H9 (cell line): ENCODE results near the gene ZBTB20. TPM values are rescaled to one million over a fixed set of nuclear protein-coding genes. Genes with fewer than 3 reads are reported as not detected.

ENCODE experiments used
- DNase-seq: peaks from one replicate; pipeline ENCODE4 v3.0.0-alpha.2; 2017
- H2AFZ ChIP-seq: one replicate; pipeline ENCODE4 v1.6.1; 2013; ENCODE audit warnings: mild to moderate bottlenecking, low read length, control low read depth, moderate library complexity
- H2AK5ac ChIP-seq: 2 replicates; pipeline ENCODE4 v1.6.1; 2013; ENCODE audit warnings: low read length, control low read depth, mixed read lengths; ENCODE audit not compliant: insufficient read length
- H2BK120ac ChIP-seq: one replicate; pipeline ENCODE4 v1.6.1; 2013; ENCODE audit warnings: low read depth, mild to moderate bottlenecking, low read length, control low read depth, inconsistent platforms; ENCODE audit not compliant: poor library complexity, severe bottlenecking
- H2BK12ac ChIP-seq: 2 replicates; pipeline ENCODE4 v1.6.1; 2013; ENCODE audit warnings: low read length, control low read depth, mixed read lengths, low read depth; ENCODE audit not compliant: insufficient read length
- H2BK15ac ChIP-seq: 2 replicates; pipeline ENCODE4 v1.6.1; 2013; ENCODE audit warnings: low read depth, low read length, control low read depth
- H2BK20ac ChIP-seq: one replicate; pipeline ENCODE4 v1.6.1; 2013; ENCODE audit warnings: low read depth, mild to moderate bottlenecking, low read length, control low read depth, inconsistent platforms; ENCODE audit not compliant: poor library complexity, severe bottlenecking
- H2BK5ac ChIP-seq: 2 replicates; pipeline ENCODE4 v1.6.1; 2013; ENCODE audit warnings: low read length, control low read depth, mixed read lengths; ENCODE audit not compliant: insufficient read length
- H3K14ac ChIP-seq: 2 replicates; pipeline ENCODE4 v1.6.1; 2013; ENCODE audit warnings: low read length, control low read depth; ENCODE audit not compliant: insufficient read depth
- H3K18ac ChIP-seq: 2 replicates; pipeline ENCODE4 v1.6.1; 2013; ENCODE audit warnings: low read depth, mild to moderate bottlenecking, mixed read lengths, low read length, control low read depth; ENCODE audit not compliant: insufficient read length
- H3K23ac ChIP-seq: 2 replicates; pipeline ENCODE4 v1.6.1; 2013; ENCODE audit warnings: low read length, control low read depth, mixed read lengths, low read depth; ENCODE audit not compliant: insufficient read length
- H3K23me2 ChIP-seq: 2 replicates; pipeline ENCODE4 v1.6.1; 2013; ENCODE audit warnings: low read depth, mild to moderate bottlenecking, mixed read lengths, low read length, control low read depth; ENCODE audit not compliant: insufficient read length, poor library complexity, severe bottlenecking
- H3K27ac ChIP-seq: 2 replicates; pipeline ENCODE4 v1.5.1; 2013; ENCODE audit warnings: low read length, control low read depth, mixed read lengths, low read depth; ENCODE audit not compliant: insufficient read length
- H3K27me3 ChIP-seq: 2 replicates; pipeline ENCODE4 v1.6.1; 2013; ENCODE audit warnings: low read length, control low read depth, inconsistent platforms; ENCODE audit not compliant: insufficient read depth
- H3K4ac ChIP-seq: 2 replicates; pipeline ENCODE4 v1.6.1; 2013; ENCODE audit warnings: low read depth, mild to moderate bottlenecking, control low read depth, inconsistent platforms, low read length, moderate library complexity
- H3K4me1 ChIP-seq: 2 replicates; pipeline ENCODE4 v1.6.1; 2013; ENCODE audit warnings: low read length, control low read depth, inconsistent platforms; ENCODE audit not compliant: insufficient read depth
- H3K4me2 ChIP-seq: 2 replicates; pipeline ENCODE4 v1.6.1; 2013; ENCODE audit warnings: low read length, control low read depth, mixed read lengths; ENCODE audit not compliant: insufficient read length, insufficient read depth
- H3K56ac ChIP-seq: 2 replicates; pipeline ENCODE4 v1.6.1; 2013; ENCODE audit warnings: low read depth, mild to moderate bottlenecking, mixed read lengths, low read length, control low read depth; ENCODE audit not compliant: insufficient read length
- H3K79me1 ChIP-seq: 2 replicates; pipeline ENCODE4 v1.6.1; 2013; ENCODE audit warnings: low read depth, mild to moderate bottlenecking, moderate library complexity, low read length, control low read depth, inconsistent platforms; ENCODE audit not compliant: insufficient read depth, poor library complexity, severe bottlenecking
- H3K79me2 ChIP-seq: 2 replicates; pipeline ENCODE4 v1.6.1; 2013; ENCODE audit warnings: low read length, control low read depth, inconsistent platforms; ENCODE audit not compliant: insufficient read depth
- H3K9ac ChIP-seq: 2 replicates; pipeline ENCODE4 v1.6.1; 2013; ENCODE audit warnings: low read length, control low read depth, mixed read lengths; ENCODE audit not compliant: insufficient read length; ENCODE audit errors: extremely low read depth
- H3K9me3 ChIP-seq: one replicate; pipeline ENCODE4 v1.6.1; 2013; ENCODE audit warnings: low read depth, low read length, inconsistent platforms; ENCODE audit not compliant: control insufficient read depth
- H3T11ph ChIP-seq: one replicate; pipeline ENCODE4 v1.6.1; 2013; ENCODE audit warnings: mild to moderate bottlenecking, low read length, control low read depth, inconsistent platforms
- H4K20me1 ChIP-seq: one replicate; pipeline ENCODE4 v1.6.1; 2013; ENCODE audit not compliant: control insufficient read depth, insufficient read length, insufficient read depth
- H4K5ac ChIP-seq: 2 replicates; pipeline ENCODE4 v1.6.1; 2013; ENCODE audit warnings: low read depth, mild to moderate bottlenecking, mixed read lengths, low read length, control low read depth; ENCODE audit not compliant: insufficient read length
- H4K8ac ChIP-seq: replicated peaks from 2 replicates; pipeline ENCODE4 v1.6.1; 2013; ENCODE audit warnings: low read length, control low read depth, mixed read lengths, low read depth; ENCODE audit not compliant: insufficient read length
- H4K91ac ChIP-seq: 2 replicates; pipeline ENCODE4 v1.6.1; 2013; ENCODE audit warnings: low read depth, mild to moderate bottlenecking, moderate library complexity, mixed read lengths, low read length, control low read depth; ENCODE audit not compliant: insufficient read length
- H3K27ac Mint-ChIP-seq, 3 experiments: 2 replicates in 2 of 3; 3 replicates in 1 of 3; pipeline ENCODE4 v1.8.0; 2020 to 2021; ENCODE audit warnings: mixed read lengths in 3 of 3, mild to moderate bottlenecking in 1 of 3, moderate library complexity in 1 of 3
- H3K27me3 Mint-ChIP-seq: 2 replicates; pipeline ENCODE4 v1.8.0; 2021; ENCODE audit warnings: low read depth, mild to moderate bottlenecking, moderate library complexity, mixed read lengths
- H3K36me3 Mint-ChIP-seq, 3 experiments: 2 replicates in 2 of 3; 3 replicates in 1 of 3; pipeline ENCODE4 v1.8.0; 2020 to 2021; ENCODE audit warnings: low read depth in 3 of 3, mixed read lengths in 3 of 3; ENCODE audit not compliant: insufficient read depth in 1 of 3
- H3K4me1 Mint-ChIP-seq, 2 experiments: 2 replicates each; pipeline ENCODE4 v1.8.0; 2020; ENCODE audit warnings: mixed read lengths in 2 of 2
- H3K4me3 Mint-ChIP-seq, 2 experiments: 2 replicates in 1 of 2; 3 replicates in 1 of 2; pipeline ENCODE4 v1.8.0; 2020 to 2021; ENCODE audit warnings: mild to moderate bottlenecking in 2 of 2, mixed read lengths in 2 of 2, moderate library complexity in 1 of 2
- H3K9me3 Mint-ChIP-seq, 2 experiments: 2 replicates in 1 of 2; 3 replicates in 1 of 2; pipeline ENCODE4 v1.8.0; 2020; ENCODE audit warnings: mild to moderate bottlenecking in 2 of 2, mixed read lengths in 2 of 2, moderate library complexity in 1 of 2
- WGBS: extraction: QIAGEN DNeasy Blood & Tissue Kit; methylation state at CpG from one replicate; pipeline ENCODE4 v1.1.7; 2013; ENCODE audit warnings: missing lambda C conversion rate, low lambda C conversion rate, mixed read lengths; ENCODE audit not compliant: insufficient read length; ENCODE audit errors: extremely low coverage; 5-methylcytosine and 5-hydroxymethylcytosine counted together
- total RNA-seq: library from RNA; stranded (reverse); gene quantifications from 2 replicates; pipeline ENCODE4 v1.2.1, GENCODE V29; 2021
- TF ChIP-seq, protein P1 (sequence below): fragments of 200-600 bp; sonication (generic); conservative IDR thresholded peaks from 3 replicates; pipeline ENCODE4 v1.8.0; 2021; ENCODE audit warnings: antibody characterized with exemption, mild to moderate bottlenecking

Gene ZBTB20
- total RNA-seq, 1 experiment from 2014 or later, result 0.70 TPM

DNA sequence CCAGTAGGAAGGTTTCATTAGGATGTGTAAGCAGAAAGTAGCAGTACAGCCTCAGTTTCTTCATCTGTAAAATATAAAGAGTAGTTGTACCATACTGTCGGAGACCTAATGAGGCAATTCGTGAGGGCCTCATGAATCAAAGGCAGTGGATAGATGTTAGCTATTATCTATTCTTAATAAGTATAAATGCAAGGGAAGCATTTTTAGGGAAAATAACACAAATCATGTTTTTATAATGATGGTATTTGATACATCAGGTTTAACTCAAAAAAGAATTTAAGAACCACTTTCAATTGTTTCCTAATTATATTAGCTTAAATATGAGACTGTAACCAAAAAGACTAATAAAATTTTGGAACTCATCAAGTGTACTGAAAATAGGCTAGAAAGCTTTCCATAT, 309.1 kb downstream of the ZBTB20 start:
- H3K4me3 Mint-ChIP-seq, result no peak overlapping the region
- H3K36me3 Mint-ChIP-seq, result no peaks in the 10 kb centered on the region
- no peaks in the 10 kb centered on the region for H3K79me2 ChIP-seq
- WGBS, result no CpG with 5 or more reads among the region's 2 CpGs
- DNase-seq, result no peak
- no peak overlapping the region for H2BK120ac ChIP-seq
- TF ChIP-seq, protein P1, sequence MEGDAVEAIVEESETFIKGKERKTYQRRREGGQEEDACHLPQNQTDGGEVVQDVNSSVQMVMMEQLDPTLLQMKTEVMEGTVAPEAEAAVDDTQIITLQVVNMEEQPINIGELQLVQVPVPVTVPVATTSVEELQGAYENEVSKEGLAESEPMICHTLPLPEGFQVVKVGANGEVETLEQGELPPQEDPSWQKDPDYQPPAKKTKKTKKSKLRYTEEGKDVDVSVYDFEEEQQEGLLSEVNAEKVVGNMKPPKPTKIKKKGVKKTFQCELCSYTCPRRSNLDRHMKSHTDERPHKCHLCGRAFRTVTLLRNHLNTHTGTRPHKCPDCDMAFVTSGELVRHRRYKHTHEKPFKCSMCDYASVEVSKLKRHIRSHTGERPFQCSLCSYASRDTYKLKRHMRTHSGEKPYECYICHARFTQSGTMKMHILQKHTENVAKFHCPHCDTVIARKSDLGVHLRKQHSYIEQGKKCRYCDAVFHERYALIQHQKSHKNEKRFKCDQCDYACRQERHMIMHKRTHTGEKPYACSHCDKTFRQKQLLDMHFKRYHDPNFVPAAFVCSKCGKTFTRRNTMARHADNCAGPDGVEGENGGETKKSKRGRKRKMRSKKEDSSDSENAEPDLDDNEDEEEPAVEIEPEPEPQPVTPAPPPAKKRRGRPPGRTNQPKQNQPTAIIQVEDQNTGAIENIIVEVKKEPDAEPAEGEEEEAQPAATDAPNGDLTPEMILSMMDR, result no peak
- H3K9me3 ChIP-seq, result no peaks in the 10 kb centered on the region
- H3K79me1 ChIP-seq, result no peaks in the 10 kb centered on the region
- H4K91ac ChIP-seq, result no peak overlapping the region
- H3K27ac ChIP-seq, result no peak overlapping the region
- H2AK5ac ChIP-seq, result no peak overlapping the region
- no peak overlapping the region for H4K5ac ChIP-seq
- H2AFZ ChIP-seq, result no peak overlapping the region
- H3K27ac Mint-ChIP-seq, result no peak overlapping the region
- H3K4me2 ChIP-seq, result no peak overlapping the region
- H2BK5ac ChIP-seq, result no peak overlapping the region
- H3K27me3 Mint-ChIP-seq, result no peaks in the 10 kb centered on the region
- peaks cover 0 to 8% of the 10 kb centered on the region in 2 experiments; a peak in 2 of 4 replicates for H3K4me1 Mint-ChIP-seq
- H3K4ac ChIP-seq, result no peak overlapping the region
- H3K27me3 ChIP-seq, result no peaks in the 10 kb centered on the region
- no peaks in the 10 kb centered on the region for H4K20me1 ChIP-seq
- no peak overlapping the region for H2BK15ac ChIP-seq
- H3K14ac ChIP-seq, result no peak overlapping the region
- H3K4me1 ChIP-seq, result no peaks in the 10 kb centered on the region
- H3K56ac ChIP-seq, result no peak overlapping the region
- no peaks in the 10 kb centered on the region for H3K23me2 ChIP-seq
- no peaks in the 10 kb centered on the region; a peak in 1 of 5 replicates for H3K9me3 Mint-ChIP-seq
- no peak overlapping the region for H2BK12ac ChIP-seq
- no peak overlapping the region for H3T11ph ChIP-seq
- no peak overlapping the region for H3K9ac ChIP-seq
- no peak overlapping the region for H2BK20ac ChIP-seq
- no peak overlapping the region for H3K23ac ChIP-seq
- no peak overlapping the region for H4K8ac ChIP-seq
- H3K18ac ChIP-seq, result no peak overlapping the region
